GM21576 (cell line): Measurements from ENCODE around the gene GPBP1L1.

Source experiments
- ATAC-seq: cut with Tn5 transposase; IDR thresholded peaks from one replicate; pipeline ENCODE4 v1.9.1; 2021; ENCODE audit warnings: mild to moderate bottlenecking, moderate library complexity; ENCODE audit not compliant: unreplicated experiment

The GPBP1L1 gene

DNA sequence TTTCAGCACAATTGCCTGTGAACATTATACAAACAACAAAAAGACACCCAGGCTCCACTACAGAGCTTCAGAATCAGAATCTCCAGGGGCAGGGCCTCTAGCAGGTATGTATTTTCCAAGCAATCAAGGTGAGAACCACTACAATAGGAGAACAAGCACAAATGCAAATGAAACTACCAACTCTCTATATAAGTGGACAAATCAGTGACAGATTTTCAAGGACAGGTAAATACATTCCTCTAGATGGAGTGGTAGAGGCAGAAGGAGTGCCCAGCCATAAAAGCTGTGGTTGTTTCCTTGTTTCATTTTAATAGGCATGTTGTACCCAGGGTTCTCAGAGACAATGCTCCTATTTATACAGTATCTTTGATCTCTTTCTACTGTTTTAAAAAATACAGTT is 42.4 kb downstream of the GPBP1L1 start:
- no peak for ATAC-seq

DNA sequence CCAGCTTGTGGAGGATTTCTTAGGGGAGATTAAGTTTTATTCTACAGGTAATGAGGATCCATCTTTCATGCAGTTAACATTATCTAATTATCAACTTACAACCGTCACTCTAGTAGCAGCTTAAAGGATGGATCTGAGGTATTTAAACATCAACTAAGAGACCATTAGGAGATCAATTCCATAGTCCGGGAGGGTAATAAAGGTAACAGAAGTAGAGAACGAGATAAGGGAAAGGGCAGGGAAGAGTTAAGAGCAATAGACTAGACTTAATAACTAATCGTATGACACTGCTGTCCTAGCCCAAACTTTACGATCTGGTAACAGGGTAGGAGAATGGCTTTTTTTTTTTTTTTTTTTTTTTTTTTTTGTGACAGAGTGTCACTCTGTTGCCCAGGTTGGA is 43.0 kb downstream of the GPBP1L1 start:
- ATAC-seq, result no peak

DNA sequence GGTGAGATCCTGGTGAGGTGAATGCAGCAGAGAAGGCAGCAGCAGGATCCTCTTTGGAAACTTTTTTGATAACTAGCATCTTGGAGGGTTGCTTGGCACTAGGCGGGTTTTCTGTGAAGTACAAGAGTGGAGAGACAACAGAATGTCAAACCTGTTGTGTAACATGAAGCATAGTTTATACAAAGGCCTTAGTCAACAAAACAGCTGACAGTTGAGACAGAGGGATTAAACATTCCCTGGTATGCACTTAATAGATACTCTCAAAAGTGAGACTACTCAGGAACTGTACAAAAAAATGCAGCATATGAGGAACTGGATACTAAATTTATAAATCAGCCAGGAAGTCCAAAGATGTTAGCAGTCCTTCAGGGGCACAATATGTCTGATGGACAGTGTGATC is 46.0 kb downstream of the GPBP1L1 start:
- ATAC-seq, result no peak

GRCh38 chr1:45635211-45635610 is 51.1 kb downstream of the GPBP1L1 start:
- no peak for ATAC-seq

DNA sequence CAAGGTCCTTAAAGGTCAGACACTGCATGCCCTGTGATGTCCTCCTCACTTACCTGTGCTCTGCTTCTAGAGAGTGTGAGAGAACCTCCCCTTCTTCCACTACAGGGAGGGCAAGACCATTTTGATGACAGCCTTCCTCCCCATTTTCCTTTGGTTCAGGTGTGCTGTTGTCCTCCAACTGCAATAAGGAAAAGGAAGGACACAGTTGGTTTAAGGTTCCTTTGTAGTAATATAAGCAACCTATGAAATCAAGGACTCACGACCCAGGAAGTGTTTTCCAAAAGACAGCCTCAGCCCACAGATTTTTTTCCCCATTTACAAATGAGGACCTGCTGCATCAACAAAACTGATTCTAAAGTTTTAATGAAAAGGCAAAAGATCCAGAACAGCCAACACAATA is 55.9 kb downstream of the GPBP1L1 start:
- ATAC-seq, result no peak

DNA sequence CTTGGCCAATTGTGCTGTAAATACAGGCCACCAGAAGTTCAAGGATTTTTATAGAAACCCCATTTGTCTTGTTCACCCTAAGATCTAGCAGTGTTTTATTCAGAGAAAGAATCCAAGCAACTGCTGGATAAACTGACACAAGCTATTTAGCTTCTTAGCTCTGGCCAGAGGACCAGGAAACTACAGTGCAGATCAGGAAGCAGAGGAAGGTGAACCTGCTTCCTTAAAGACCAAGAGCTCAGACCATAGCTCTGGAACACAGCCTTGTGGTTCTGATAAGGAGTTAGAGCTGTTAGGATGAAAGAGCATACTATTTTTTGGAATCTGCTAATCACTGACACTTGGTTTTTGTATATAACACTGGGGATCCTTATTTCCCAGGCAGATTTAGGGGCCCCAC is 57.3 kb downstream of the GPBP1L1 start:
- no peak for ATAC-seq

DNA sequence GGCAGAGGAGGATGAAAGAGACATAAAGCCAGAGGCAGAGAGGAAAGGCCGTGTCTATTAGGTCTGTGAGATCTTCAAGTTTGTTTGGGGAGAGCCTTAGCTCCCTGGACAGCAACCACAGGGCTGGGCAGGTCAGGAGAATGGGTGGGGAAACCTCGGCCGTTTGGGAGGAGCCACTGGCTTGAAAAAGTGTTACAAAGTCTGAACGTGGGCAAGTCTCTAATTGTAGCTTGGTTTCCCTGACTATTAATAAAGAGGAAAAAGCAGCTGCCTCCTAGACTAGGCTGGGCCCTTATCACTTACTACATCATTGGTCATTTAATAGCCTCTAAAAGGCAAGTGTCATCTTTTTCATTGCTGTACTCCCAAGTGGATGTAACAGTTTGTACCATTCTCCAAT is 62.4 kb downstream of the GPBP1L1 start, which contains the start of gene CCDC17:
CCDC17 (minus strand) TSS at position 83 of the 400 bp plus-strand sequence. CDS start 145 bp downstream, outside the sequence.
- ATAC-seq, result no peak

- ATAC-seq, result no peak
Measured at GRCh38 chr1:45622524-45623394, 63.6 kb downstream of the GPBP1L1 start.

DNA sequence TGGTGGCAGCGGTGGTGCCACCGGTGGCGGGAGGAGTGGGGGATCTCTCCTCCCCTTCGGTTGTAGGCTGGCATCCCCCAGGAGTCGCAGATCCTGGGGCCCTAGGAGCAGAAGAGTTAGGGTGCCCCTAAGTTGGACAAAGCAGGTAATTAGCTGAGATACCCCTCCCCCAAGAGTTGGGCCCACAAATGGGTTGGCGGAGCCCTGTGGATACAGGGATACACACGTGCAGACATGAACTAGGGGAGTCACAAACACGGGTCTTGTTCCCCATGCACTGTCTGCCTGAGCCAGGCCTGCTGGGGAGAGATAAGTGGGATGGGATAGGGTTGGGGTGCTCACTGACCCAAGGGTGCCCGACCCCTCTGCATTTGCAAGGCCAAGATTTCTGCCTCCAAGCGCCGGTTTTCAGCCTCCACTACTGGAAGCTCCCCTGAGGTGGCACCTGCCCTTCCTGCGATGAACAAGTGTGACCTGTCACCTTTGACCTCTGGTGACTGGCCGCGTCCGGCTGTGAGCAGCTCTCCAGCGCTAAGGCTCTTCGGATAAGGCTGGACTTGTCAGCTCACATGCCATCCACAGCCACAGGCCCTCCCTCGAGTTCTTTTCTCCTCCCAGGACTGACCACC is 64.3 kb downstream of the GPBP1L1 start:
- no peak for ATAC-seq

DNA sequence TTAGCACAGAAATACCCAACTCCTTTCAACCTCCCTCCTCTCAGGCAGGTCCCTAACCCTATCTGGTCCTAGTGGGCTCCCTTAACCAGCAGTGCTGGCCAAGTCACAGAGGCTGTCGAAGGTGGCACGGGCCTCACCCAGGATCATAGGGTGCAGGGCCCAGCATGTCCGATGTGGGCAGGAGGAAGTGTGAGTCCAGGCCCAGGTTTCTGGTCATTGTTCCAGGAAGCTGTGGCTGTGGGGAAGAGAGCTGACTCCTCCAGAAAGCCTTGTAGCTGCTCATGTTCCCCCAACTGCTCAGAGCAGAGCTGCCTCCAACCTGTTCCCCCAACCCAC is 64.9 kb downstream of the GPBP1L1 start:
- ATAC-seq, result no peak

DNA sequence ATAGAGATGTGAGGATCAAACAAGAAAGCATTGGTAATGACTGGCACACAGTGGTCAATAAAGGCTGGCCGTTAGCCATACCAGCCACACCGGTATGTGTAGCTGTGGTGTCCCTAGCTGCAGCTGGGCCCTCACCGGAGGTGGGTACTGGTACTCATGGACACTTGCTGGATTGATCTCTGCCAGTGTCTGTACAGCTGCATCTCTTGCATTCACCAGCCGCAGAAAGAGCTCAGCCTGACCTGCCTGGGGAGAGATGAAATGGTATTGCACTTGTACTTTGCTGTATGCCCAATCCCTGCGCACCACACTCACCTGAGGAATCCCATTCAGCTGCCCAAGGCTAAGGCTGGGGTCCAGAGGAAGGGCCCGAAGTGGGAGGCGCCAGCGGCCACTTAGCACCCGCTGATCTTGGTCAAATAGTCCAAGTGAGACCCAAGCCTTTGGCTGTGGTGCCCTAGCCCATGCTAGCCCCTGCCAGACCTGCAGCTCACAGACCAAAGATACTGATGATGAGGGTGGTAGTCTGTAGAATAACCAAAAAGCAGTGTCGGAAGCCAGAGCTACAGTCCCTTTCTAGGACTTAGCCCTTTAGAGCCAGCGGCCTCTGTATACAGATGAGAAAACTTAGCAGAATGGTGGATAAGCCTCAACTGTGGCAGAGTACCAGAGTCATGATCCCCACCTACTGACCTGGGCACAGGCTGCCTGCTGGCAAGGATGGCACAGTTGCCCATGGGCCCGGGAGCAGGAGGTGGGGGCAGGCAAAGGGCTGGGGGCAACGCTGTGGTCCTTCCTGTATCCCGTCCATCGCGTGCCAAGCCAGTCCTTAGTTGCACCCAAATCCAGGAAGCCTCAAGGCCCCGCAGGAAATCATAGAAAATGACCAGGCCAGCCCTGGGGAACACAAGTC is 65.5 kb downstream of the GPBP1L1 start:
- ATAC-seq, result no peak

DNA sequence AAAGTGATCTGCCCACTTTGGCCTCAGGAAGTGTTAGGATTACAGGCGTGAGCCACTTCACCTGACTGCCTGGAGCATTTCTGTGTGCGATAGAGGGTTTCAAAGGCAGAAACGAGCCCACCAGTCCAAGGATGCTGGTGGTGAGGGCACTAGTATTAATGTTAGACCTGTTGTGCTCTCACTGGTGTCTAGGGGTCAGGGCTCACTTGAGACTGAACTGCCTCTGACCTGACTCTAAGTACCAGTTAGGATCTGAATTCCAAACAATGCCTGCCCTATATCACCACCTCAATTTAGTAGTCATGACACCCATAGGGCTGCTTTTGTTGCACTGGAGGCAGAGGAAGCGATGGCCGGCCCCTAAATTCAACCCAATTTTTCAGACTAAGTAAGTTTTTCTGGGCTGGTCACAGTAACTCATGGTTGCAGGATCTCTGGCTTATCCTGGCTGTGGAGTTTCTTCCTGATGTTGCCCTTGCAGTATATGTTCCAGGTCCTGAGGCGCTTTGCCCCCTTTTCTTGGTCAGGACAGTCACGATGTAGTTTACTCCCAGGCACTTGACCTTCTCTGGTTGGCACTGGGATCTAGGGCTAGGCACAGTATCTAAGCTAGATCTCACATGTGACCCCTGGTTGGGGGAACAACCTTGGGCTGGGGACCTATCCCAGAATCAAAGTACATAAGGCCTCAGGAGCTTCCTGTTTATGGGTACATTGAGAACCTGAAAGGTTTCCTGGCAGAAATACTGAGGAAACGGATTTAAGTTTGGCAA is 67.0 kb downstream of the GPBP1L1 start:
- no peak for ATAC-seq

DNA sequence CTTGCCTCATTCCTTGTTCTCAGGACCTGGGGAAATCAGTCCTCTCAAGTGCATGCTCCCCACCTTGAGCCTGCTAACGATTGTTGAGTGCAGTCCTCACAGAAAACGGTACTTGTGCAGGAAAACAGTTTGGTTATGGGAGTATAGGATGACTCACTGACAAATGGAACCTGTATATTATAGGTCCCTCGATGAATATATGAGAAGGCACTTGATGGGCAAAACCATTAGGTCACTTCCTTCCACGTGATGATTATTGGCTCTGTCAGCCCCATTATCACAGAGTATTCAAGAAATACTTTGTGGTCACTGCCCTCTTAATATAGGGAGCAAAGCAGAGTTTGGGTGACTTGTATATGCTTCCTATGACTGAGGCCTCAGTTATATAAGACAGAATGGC is 68.7 kb downstream of the GPBP1L1 start:
- no peak for ATAC-seq

DNA sequence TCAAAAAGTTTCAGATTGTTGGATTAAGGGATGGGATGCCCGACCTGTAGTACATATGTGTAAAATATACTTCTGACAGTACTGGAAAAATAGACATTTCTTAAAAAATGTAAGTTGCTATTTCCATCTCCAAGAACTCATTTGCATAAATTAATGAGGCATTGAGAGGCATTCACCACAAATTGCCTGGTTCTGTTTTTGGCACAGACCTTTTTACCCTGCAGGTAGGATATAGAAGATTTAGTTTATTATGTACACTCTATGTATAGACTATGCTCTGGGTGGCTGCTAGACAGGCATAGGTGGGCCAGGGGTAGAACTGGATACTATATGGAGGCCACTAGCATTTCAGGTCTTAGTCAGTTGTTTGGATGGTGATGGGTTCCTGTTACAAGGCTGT is 70.4 kb downstream of the GPBP1L1 start:
- no peak for ATAC-seq

GRCh38 chr1:45612941-45613579 is 73.3 kb downstream of the GPBP1L1 start:
- ATAC-seq, result no peak

GRCh38 chr1:45610589-45611226 is 75.6 kb downstream of the GPBP1L1 start:
- ATAC-seq, result no peak

GRCh38 chr1:45608175-45609156 is 77.9 kb downstream of the GPBP1L1 start:
- ATAC-seq, result no peak

DNA sequence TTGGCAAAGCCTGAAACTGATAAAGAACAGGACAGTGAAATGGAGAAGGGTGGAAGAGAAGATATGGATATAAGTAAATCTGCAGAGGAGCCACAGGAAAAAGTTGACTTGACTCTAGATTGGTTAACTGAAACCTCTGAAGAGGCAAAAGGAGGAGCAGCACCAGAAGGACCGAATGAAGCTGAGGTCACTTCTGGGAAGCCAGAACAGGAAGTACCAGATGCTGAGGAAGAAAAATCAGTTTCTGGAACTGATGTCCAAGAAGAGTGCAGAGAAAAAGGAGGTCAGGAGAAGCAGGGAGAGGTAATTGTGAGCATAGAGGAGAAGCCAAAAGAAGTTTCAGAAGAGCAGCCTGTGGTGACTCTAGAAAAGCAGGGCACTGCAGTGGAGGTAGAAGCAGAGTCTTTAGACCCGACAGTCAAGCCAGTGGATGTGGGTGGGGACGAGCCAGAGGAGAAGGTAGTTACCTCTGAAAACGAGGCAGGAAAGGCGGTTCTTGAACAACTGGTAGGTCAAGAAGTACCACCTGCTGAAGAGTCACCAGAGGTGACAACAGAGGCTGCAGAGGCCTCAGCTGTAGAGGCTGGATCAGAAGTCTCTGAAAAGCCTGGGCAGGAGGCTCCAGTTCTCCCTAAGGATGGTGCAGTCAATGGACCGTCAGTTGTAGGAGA is 78.8 kb downstream of the GPBP1L1 start:
- no peak for ATAC-seq
